HEK293T (cell line): ENCODE measurements around the gene GALNT12.

ENCODE experiments used
- BHLHE40 ChIP-seq: fragments of 450-650 bp; IDR thresholded peaks from 2 replicates; pipeline ENCODE4 v1.6.1; 2016; ENCODE audit warnings: mild to moderate bottlenecking, moderate library complexity, borderline replicate concordance
- ELF4 ChIP-seq: fragments of 450-650 bp; IDR thresholded peaks from 2 replicates; pipeline ENCODE4 v1.6.1; 2017; ENCODE audit warnings: antibody characterized with exemption
- FOXA1 ChIP-seq: fragments of 450-650 bp; IDR thresholded peaks from 2 replicates; pipeline ENCODE4 v1.6.1; 2016; ENCODE audit warnings: mild to moderate bottlenecking
- HDGF ChIP-seq: fragments of 450-650 bp; IDR thresholded peaks from 2 replicates; pipeline ENCODE4 v1.6.1; 2017; ENCODE audit warnings: antibody characterized with exemption, borderline replicate concordance
- L3MBTL2 ChIP-seq: fragments of 450-650 bp; conservative IDR thresholded peaks from 2 replicates; pipeline ENCODE4 v1.6.1; 2016; ENCODE audit warnings: mild to moderate bottlenecking
- SP1 ChIP-seq: fragments of 450-650 bp; IDR thresholded peaks from 2 replicates; pipeline ENCODE4 v1.6.1; 2017
- SUZ12 ChIP-seq: fragments of 450-650 bp; IDR thresholded peaks from 2 replicates; pipeline ENCODE4 v1.6.1; 2016; ENCODE audit warnings: mild to moderate bottlenecking
- TARDBP ChIP-seq: fragments of 450-650 bp; IDR thresholded peaks from 2 replicates; pipeline ENCODE4 v1.6.1; 2016
- TF ChIP-seq, protein P1 (sequence below): fragments of 450-650 bp; IDR thresholded peaks from 2 replicates; pipeline ENCODE4 v1.6.1; 2016

DNA sequence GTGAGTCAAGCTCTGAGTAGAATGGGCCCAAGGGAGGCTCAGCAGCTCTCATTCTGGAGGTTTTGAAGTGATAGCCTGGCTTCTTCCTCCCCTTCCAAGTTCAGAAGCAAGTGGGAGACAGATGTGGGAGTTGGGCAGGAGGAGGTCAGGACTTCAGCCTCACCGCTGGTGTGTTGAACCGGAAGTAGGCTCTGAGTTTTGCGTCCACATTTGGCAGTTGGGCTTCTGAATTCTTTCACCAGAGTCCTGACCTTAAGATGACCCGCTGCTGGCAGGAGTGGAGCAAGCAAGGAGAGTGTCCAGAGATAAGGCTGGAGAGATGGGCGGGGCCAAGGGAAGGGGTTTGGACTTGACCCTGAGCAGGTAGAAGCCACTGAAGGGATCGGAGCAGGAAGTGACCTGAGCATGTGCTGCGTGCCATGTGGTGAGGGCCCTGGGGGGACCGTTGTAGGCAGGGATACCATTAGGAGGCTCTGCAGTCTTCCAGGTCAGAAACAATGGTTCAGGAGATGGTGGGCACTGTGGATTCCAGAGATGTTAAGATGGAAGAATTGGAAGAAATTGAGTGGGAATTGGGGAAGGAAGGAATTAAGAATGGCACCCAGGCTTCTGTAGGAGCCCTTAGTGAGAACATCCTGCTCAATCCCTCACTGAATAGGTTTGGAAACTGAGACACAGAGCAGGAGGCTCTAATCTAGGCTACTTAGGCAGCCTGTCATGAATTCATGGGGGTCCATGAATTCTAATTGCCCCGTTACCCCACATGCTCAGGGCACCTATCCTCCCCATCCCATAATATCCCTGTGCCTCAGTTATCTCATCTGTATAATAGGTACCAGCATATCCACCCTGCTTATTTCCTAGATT is 25.9 kb downstream of the GALNT12 start:
- TF ChIP-seq HDGF (no peak), SUZ12 (no peak), SP1 (no peak), L3MBTL2 (no peak), ELF4 (no peak), BHLHE40 (no peak), FOXA1 (no peak), TARDBP (no peak)
- TF ChIP-seq, protein P1, sequence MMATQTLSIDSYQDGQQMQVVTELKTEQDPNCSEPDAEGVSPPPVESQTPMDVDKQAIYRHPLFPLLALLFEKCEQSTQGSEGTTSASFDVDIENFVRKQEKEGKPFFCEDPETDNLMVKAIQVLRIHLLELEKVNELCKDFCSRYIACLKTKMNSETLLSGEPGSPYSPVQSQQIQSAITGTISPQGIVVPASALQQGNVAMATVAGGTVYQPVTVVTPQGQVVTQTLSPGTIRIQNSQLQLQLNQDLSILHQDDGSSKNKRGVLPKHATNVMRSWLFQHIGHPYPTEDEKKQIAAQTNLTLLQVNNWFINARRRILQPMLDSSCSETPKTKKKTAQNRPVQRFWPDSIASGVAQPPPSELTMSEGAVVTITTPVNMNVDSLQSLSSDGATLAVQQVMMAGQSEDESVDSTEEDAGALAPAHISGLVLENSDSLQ, result no peak
